Measurements from ENCODE around the gene PTN. TPM values are rescaled to one million over a fixed set of nuclear protein-coding genes. Genes with fewer than 3 reads are reported as not detected.
"Not testable (repeated sequence)": the region's sequence is repeated elsewhere in the genome, so short reads cannot be mapped to it uniquely, and the experiment has no call there.

The PTN gene
- total RNA-seq, 1 experiment from 2014 or later: 0.13 TPM

- H3K27me3 ChIP-seq (ENCODE audit: control insufficient read depth, insufficient read depth, low read length); DNase-seq (ENCODE audit: low read depth, low spot score); H3K27ac ChIP-seq (ENCODE audit: low read length); intact Hi-C loops (cut with micrococcal nuclease; ENCODE audit: unreplicated experiment); H3K4me3 ChIP-seq (ENCODE audit: low read depth in 2 of 2, low read length in 2 of 2); ATAC-seq; H3K36me3 ChIP-seq (ENCODE audit: control insufficient read depth, insufficient read depth, low read length); CTCF ChIA-PET; in situ Hi-C loops (cut with HindIII; ENCODE audit: low pct_unique_long_range_greater_than_20kb, low sequenced_read_pairs); H3K4me1 ChIP-seq (ENCODE audit: control insufficient read depth, insufficient read depth, low read length); POLR2A ChIA-PET; BruUV-seq (replicated peaks); H3K9me3 ChIP-seq (ENCODE audit: control insufficient read depth, insufficient read depth, low read depth, low read length): not testable (repeated sequence)
These were observed 104.3 kb downstream of the PTN start for GRCh38 chr7:137239186-137239585.

- no peak for ATAC-seq
- intact Hi-C loops (cut with micrococcal nuclease; ENCODE audit: unreplicated experiment) (no loop called here), in situ Hi-C loops (cut with HindIII; ENCODE audit: low pct_unique_long_range_greater_than_20kb, low sequenced_read_pairs) (no loop called here)
- H3K36me3 ChIP-seq (ENCODE audit: control insufficient read depth, insufficient read depth, low read length): no peaks in the 10 kb centered on the region
- DNase-seq (ENCODE audit: low read depth, low spot score): no peak
- no peak overlapping the region for H3K27ac ChIP-seq (ENCODE audit: low read length)
- no TSS peak for BruUV-seq (replicated peaks)
- TF ChIP-seq REST (IDR thresholded peaks at IDR 0.05; ENCODE audit: insufficient read depth in 1 of 2, low read depth in 2 of 2, low read length in 1 of 2) (no peak), POLR2AphosphoS5 (IDR thresholded peaks at IDR 0.05; ENCODE audit: low read depth, low read length) (no peak), TCF7L2 (IDR thresholded peaks at IDR 0.05; ENCODE audit: low read depth, low read length) (no peak), CTCF (IDR thresholded peaks at IDR 0.05) (no peak), SIN3A (IDR thresholded peaks at IDR 0.05; ENCODE audit: borderline replicate concordance, insufficient read depth, low read depth, low read length) (no peak)
- H3K4me3 ChIP-seq (ENCODE audit: low read depth in 2 of 2, low read length in 2 of 2): no peak overlapping the region
- CTCF ChIA-PET: no interaction called here
- no peaks in the 10 kb centered on the region for H3K4me1 ChIP-seq (ENCODE audit: control insufficient read depth, insufficient read depth, low read length)
- POLR2A ChIA-PET: no interaction called here
- no peaks in the 10 kb centered on the region for H3K27me3 ChIP-seq (ENCODE audit: control insufficient read depth, insufficient read depth, low read length)
- H3K9me3 ChIP-seq (ENCODE audit: control insufficient read depth, insufficient read depth, low read depth, low read length): no peaks in the 10 kb centered on the region
These were observed 108.1 kb downstream of the PTN start for GRCh38 chr7:137235434-137235833.

GRCh38 chr7:137231167-137231566 lies 112.4 kb downstream of the PTN start:
- H3K9me3 ChIP-seq (ENCODE audit: control insufficient read depth, insufficient read depth, low read depth, low read length): no peaks in the 10 kb centered on the region
- ATAC-seq: no peak
- H3K4me1 ChIP-seq (ENCODE audit: control insufficient read depth, insufficient read depth, low read length): no peaks in the 10 kb centered on the region
- POLR2A ChIA-PET: no interaction called here
- no peak for DNase-seq (ENCODE audit: low read depth, low spot score)
- CTCF ChIA-PET: no interaction called here
- no peak for TF ChIP-seq TCF7L2 (IDR thresholded peaks at IDR 0.05; ENCODE audit: low read depth, low read length)
- no peak overlapping the region for H3K27ac ChIP-seq (ENCODE audit: low read length)
- intact Hi-C loops (cut with micrococcal nuclease; ENCODE audit: unreplicated experiment) (no loop called here), in situ Hi-C loops (cut with HindIII; ENCODE audit: low pct_unique_long_range_greater_than_20kb, low sequenced_read_pairs) (no loop called here)
- H3K36me3 ChIP-seq (ENCODE audit: control insufficient read depth, insufficient read depth, low read length): no peaks in the 10 kb centered on the region
- H3K4me3 ChIP-seq (ENCODE audit: low read depth in 2 of 2, low read length in 2 of 2): no peak overlapping the region
- no TSS peak for BruUV-seq (replicated peaks)
- no peaks in the 10 kb centered on the region for H3K27me3 ChIP-seq (ENCODE audit: control insufficient read depth, insufficient read depth, low read length)

Data from Panc1 (cell line).